ENCODE measurements around the gene RHEX.
"Not testable (repeated sequence)": the region's sequence is repeated elsewhere in the genome, so short reads cannot be mapped to it uniquely, and the experiment has no call there.

Gene RHEX

DNA sequence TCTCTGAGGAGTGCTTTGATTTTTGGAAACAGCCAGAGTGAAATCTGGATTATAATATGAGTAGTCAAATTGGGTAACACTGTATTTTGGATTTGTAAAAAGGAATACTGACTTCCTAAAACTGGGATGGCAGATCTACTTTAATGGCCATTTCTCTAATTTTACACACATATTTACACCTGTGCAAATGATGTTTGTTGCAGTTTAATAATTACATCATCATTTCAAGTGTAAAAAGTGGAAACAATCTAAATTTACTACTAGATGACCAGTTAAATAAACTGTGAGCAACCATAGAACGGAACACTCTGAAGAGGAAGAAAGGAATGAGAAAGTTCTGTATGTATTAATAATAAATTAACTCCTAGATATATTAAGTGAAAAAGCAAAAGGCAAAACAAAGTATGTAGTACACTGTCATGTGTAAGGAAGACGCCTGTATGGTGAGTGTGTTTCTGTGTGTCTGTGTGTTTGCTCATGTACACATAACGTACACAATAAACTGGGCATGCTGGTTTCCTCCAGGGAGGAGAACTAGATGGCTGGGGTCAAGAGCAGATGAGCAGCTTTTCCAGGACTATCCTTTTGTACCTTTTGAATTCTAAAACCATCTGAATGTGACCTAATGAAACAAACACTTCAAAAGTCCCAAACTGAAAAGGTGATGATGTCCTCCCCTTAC is 2.9 kb upstream of the RHEX start:
- Histone ChIP-seq H3K4me3 (ENCODE audit: low read length) (no peak overlapping the region), H4K20me1 (ENCODE audit: insufficient read depth, low read length) (no peaks in the 10 kb centered on the region), H3K9ac (ENCODE audit: low read length) (peak overlapping the region; percentile 33), H3K9me2 (replicated peaks; ENCODE audit: insufficient read depth, low read length) (no peaks in the 10 kb centered on the region), H2AFZ (ENCODE audit: low read length) (no peak overlapping the region), H3F3A (ENCODE audit: insufficient read depth, low read length) (peaks cover 82% of the 10 kb centered on the region), H3K4me1 (ENCODE audit: low read length) (peaks cover 65% of the 10 kb centered on the region), H3K79me2 (ENCODE audit: low read length) (peaks cover 15% of the 10 kb centered on the region), H3K9me3 (replicated peaks; ENCODE audit: insufficient read depth, low read length) (no peaks in the 10 kb centered on the region), H3K27me3 (replicated peaks; ENCODE audit: insufficient read depth, low read length) (no peaks in the 10 kb centered on the region), H3K27ac (ENCODE audit: low read length) (peak overlapping the region; percentile 87), H3K4me2 (ENCODE audit: low read depth, low read length) (peak overlapping the region; percentile 60), H3K36me3 (replicated peaks; ENCODE audit: insufficient read depth, low read length) (no peaks in the 10 kb centered on the region)
- DNase-seq, result peak; percentile 38
- TF ChIP-seq EZH2phosphoT487 (IDR thresholded peaks at IDR 0.05; ENCODE audit: low read length), result no peak
- TF ChIP-seq EZH2 (optimal IDR thresholded peaks at IDR 0.05; ENCODE audit: low read depth, low read length), result no peak
- TF ChIP-seq, protein P1, sequence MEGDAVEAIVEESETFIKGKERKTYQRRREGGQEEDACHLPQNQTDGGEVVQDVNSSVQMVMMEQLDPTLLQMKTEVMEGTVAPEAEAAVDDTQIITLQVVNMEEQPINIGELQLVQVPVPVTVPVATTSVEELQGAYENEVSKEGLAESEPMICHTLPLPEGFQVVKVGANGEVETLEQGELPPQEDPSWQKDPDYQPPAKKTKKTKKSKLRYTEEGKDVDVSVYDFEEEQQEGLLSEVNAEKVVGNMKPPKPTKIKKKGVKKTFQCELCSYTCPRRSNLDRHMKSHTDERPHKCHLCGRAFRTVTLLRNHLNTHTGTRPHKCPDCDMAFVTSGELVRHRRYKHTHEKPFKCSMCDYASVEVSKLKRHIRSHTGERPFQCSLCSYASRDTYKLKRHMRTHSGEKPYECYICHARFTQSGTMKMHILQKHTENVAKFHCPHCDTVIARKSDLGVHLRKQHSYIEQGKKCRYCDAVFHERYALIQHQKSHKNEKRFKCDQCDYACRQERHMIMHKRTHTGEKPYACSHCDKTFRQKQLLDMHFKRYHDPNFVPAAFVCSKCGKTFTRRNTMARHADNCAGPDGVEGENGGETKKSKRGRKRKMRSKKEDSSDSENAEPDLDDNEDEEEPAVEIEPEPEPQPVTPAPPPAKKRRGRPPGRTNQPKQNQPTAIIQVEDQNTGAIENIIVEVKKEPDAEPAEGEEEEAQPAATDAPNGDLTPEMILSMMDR (IDR thresholded peaks at IDR 0.05; ENCODE audit: low read length), result no peak

DNA sequence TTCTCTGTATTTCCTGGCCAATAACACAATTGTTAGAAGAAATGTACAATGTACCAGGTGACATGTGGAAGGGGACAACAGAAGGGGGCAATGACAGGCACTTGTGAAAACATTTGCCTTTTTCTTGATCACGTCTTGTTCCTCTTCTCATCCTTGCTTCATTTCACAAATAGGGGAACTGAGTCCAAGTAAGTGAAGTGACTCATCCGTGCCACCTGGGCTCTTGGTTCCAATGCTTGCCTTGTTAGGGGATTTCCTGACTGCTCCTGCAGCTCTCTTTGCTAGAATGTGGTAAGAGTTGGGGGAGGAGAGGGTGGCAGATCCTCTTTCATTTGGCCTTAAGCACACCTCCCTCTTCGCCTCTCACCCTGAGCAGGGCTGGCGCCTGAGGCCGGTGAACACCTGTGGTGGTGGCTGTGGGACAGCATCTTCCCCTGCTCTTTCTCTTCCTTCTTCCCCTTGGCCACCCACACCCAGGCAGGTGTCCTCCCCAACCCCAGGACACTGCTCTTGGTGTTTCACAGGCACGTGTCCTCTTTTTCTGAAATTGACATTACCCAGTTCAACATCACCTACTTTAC is 2.2 kb upstream of the RHEX start:
- Histone ChIP-seq H3K4me3 (ENCODE audit: low read length) (no peak overlapping the region), H3K9me3 (replicated peaks; ENCODE audit: insufficient read depth, low read length) (no peaks in the 10 kb centered on the region), H3K9ac (ENCODE audit: low read length) (peak overlapping the region; percentile 44), H2AFZ (ENCODE audit: low read length) (no peak overlapping the region), H3K79me2 (ENCODE audit: low read length) (peaks cover 22% of the 10 kb centered on the region), H4K20me1 (ENCODE audit: insufficient read depth, low read length) (no peaks in the 10 kb centered on the region), H3F3A (ENCODE audit: insufficient read depth, low read length) (peaks cover 79% of the 10 kb centered on the region), H3K4me1 (ENCODE audit: low read length) (peaks cover 63% of the 10 kb centered on the region), H3K27me3 (replicated peaks; ENCODE audit: insufficient read depth, low read length) (no peaks in the 10 kb centered on the region), H3K36me3 (replicated peaks; ENCODE audit: insufficient read depth, low read length) (no peaks in the 10 kb centered on the region), H3K4me2 (ENCODE audit: low read depth, low read length) (peak overlapping the region; percentile 60), H3K27ac (ENCODE audit: low read length) (peak overlapping the region; percentile 87), H3K9me2 (replicated peaks; ENCODE audit: insufficient read depth, low read length) (no peaks in the 10 kb centered on the region)
- DNase-seq, result peak; percentile 99
- TF ChIP-seq EZH2 (optimal IDR thresholded peaks at IDR 0.05; ENCODE audit: low read depth, low read length) (no peak), EZH2phosphoT487 (IDR thresholded peaks at IDR 0.05; ENCODE audit: low read length) (no peak)
- TF ChIP-seq, protein P1 (IDR thresholded peaks at IDR 0.05; ENCODE audit: low read length), result no peak

DNA sequence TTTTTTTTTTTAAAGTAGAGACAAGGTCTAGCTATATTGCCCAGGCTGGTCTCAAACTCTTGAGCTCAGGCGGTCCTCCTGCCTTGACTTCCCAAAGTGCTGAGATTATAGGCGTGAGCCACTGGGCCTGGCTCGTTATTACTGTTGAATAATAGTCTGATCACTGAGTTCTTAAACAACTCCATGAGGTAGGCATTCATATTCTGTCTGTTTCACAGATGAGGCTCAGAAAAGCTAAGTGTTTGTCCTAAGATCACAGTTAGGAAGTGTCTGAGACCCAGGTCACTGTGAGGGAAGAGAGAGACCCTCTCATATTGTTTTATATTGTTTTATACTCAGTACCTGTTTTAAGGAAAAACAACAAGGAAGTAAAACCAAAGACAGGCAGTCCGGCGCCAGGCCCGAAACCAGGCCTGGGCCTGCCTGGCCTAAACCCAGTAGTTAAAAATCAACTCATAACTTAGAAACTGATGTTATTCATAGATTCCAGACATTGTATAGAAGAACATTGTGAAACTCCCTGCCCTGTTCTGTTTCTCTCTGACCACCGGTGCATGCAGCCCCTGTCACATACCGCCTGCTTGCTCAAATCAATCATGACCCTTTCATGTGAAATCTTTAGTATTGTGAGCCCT is 625 bp upstream of the RHEX start:
- peaks cover 65% of the 10 kb centered on the region for H3F3A ChIP-seq (ENCODE audit: insufficient read depth, low read length)

DNA sequence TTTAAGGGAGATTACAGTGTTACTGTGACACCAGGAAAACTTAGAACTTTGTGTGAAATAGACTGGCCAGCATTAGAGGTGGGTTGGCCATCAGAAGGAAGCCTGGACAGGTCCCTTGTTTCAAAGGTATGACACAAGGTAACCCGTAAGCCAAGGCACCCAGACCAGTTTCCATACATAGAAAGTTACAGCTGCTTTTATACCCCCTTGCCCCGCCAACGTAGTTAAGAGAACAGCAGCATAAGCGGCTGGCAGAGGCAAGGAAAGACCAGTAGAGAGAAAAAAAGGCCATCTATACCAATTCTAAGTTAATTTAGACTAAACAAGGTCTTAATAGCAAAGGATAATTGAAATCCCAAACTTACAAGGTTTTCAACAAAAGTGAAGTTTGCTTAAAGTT is 643 bp downstream of the RHEX start:
- H4K20me1 ChIP-seq (ENCODE audit: insufficient read depth, low read length); H3K27me3 ChIP-seq (replicated peaks; ENCODE audit: insufficient read depth, low read length); H3K9me2 ChIP-seq (replicated peaks; ENCODE audit: insufficient read depth, low read length); H3K9me3 ChIP-seq (replicated peaks; ENCODE audit: insufficient read depth, low read length); H3K36me3 ChIP-seq (replicated peaks; ENCODE audit: insufficient read depth, low read length); H2AFZ ChIP-seq (ENCODE audit: low read length): not testable (repeated sequence)
- Histone ChIP-seq H3K4me3 (ENCODE audit: low read length) (peak overlapping the region; percentile 62), H3K4me1 (ENCODE audit: low read length) (peaks cover 35% of the 10 kb centered on the region), H3K9ac (ENCODE audit: low read length) (peak overlapping the region; percentile 79), H3F3A (ENCODE audit: insufficient read depth, low read length) (peaks cover 53% of the 10 kb centered on the region), H3K4me2 (ENCODE audit: low read depth, low read length) (peak overlapping the region; percentile 84), H3K27ac (ENCODE audit: low read length) (peak overlapping the region; percentile 92), H3K79me2 (ENCODE audit: low read length) (peaks cover 32% of the 10 kb centered on the region)
- DNase-seq, result peak; percentile 67

More for the DNA sequence above, 625 bp upstream of the RHEX start:
- DNase-seq; H3K27me3 ChIP-seq (replicated peaks; ENCODE audit: insufficient read depth, low read length); H4K20me1 ChIP-seq (ENCODE audit: insufficient read depth, low read length); H3K4me3 ChIP-seq (ENCODE audit: low read length); H3K9me2 ChIP-seq (replicated peaks; ENCODE audit: insufficient read depth, low read length); H3K36me3 ChIP-seq (replicated peaks; ENCODE audit: insufficient read depth, low read length); H3K9me3 ChIP-seq (replicated peaks; ENCODE audit: insufficient read depth, low read length): not testable (repeated sequence)
- H3K27ac ChIP-seq (ENCODE audit: low read length), result peak overlapping the region; percentile 92
- peak overlapping the region; percentile 44 for H3K9ac ChIP-seq (ENCODE audit: low read length)
- peaks cover 48% of the 10 kb centered on the region for H3K4me1 ChIP-seq (ENCODE audit: low read length)
- peaks cover 33% of the 10 kb centered on the region for H3K79me2 ChIP-seq (ENCODE audit: low read length)
- 0 out of 2 replicates have a peak overlapping the region, but pooled peaks have one; percentile 1 for H2AFZ ChIP-seq (ENCODE audit: low read length)
- peak overlapping the region; percentile 35 for H3K4me2 ChIP-seq (ENCODE audit: low read depth, low read length)

DNA sequence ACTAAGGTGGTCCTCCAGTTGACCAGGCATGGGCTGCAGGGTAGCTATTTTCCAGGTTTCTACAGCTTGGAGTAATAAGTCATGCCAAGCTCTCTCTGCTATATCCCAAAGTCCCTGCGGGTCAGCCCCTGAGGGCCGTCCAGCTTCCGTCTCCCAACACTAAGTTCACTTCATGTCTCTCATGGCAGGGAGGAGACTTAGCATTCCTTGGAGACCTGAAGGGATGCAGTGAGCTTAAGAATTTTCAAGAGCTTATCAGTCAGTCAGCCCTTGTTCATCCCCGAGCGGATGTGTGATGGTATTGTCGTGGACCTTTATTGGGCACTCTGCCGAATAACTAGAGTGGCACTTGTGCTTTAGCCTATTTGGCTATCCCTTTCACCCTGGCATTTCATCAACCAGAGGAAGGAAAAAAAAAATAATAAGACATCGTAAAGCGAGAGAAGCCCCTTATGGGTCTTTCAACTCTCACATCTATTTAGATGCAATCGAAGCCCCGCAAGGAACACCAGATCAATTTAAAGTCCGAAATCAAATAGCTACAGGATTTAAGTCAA is 2.2 kb downstream of the RHEX start:
- H4K20me1 ChIP-seq (ENCODE audit: insufficient read depth, low read length); H3K9me2 ChIP-seq (replicated peaks; ENCODE audit: insufficient read depth, low read length); DNase-seq; H3K9me3 ChIP-seq (replicated peaks; ENCODE audit: insufficient read depth, low read length); H3K36me3 ChIP-seq (replicated peaks; ENCODE audit: insufficient read depth, low read length); H3K4me3 ChIP-seq (ENCODE audit: low read length); H3K4me2 ChIP-seq (ENCODE audit: low read depth, low read length); H3K27ac ChIP-seq (ENCODE audit: low read length); H2AFZ ChIP-seq (ENCODE audit: low read length); H3K27me3 ChIP-seq (replicated peaks; ENCODE audit: insufficient read depth, low read length); H3K9ac ChIP-seq (ENCODE audit: low read length): not testable (repeated sequence)
- peaks cover 38% of the 10 kb centered on the region for H3F3A ChIP-seq (ENCODE audit: insufficient read depth, low read length)
- H3K79me2 ChIP-seq (ENCODE audit: low read length), result peaks cover 42% of the 10 kb centered on the region
- H3K4me1 ChIP-seq (ENCODE audit: low read length), result peaks cover 23% of the 10 kb centered on the region
